GM23338 (cell line): ENCODE results near the gene EDEM2.

Source experiments
- CREB1 ChIP-seq: fragments of 250-450 bp; sonication (Bioruptor Pico); IDR thresholded peaks from 2 replicates; pipeline ENCODE4 v1.5.0; 2020; ENCODE audit warnings: low read depth, mild to moderate bottlenecking, moderate library complexity
- CTCF ChIP-seq, 2 experiments: fragments of 200-600 bp in 1 of 2; sonication (generic) in 1 of 2; conservative IDR thresholded peaks; 2 replicates each; pipeline versions ENCODE4 v1.5.1 to v1.6.1; 2016 to 2017; ENCODE audit warnings: antibody characterized with exemption in 2 of 2, low read depth in 2 of 2, mild to moderate bottlenecking in 2 of 2, moderate library complexity in 1 of 2
- ETS1 ChIP-seq: IDR thresholded peaks from 2 replicates; pipeline ENCODE4 v1.6.1; 2016; ENCODE audit warnings: antibody characterized with exemption
- EZH2 ChIP-seq: fragments of 200-600 bp; sonication (generic); IDR thresholded peaks from one replicate; pipeline ENCODE4 v1.8.0; 2017; ENCODE audit warnings: antibody characterized with exemption, mild to moderate bottlenecking, low read depth; ENCODE audit not compliant: unreplicated experiment
- EZH2phosphoT487 ChIP-seq: fragments of 200-600 bp; sonication (generic); IDR thresholded peaks from one replicate; pipeline ENCODE4 v1.8.1; 2018; ENCODE audit warnings: antibody characterized with exemption; ENCODE audit not compliant: unreplicated experiment
- JUNB ChIP-seq: IDR thresholded peaks from one replicate; pipeline ENCODE4 v1.6.1; 2016; ENCODE audit warnings: antibody characterized with exemption; ENCODE audit not compliant: unreplicated experiment
- NANOG ChIP-seq: IDR thresholded peaks from 2 replicates; pipeline ENCODE4 v1.6.1; 2016; ENCODE audit warnings: antibody characterized with exemption, borderline replicate concordance
- POLR2AphosphoS5 ChIP-seq: IDR thresholded peaks from 2 replicates; pipeline ENCODE4 v1.6.1; 2016; ENCODE audit warnings: antibody characterized with exemption, low read depth
- REST ChIP-seq: IDR thresholded peaks from one replicate; pipeline ENCODE4 v1.6.1; 2018; ENCODE audit warnings: antibody characterized with exemption; ENCODE audit not compliant: unreplicated experiment
- STAT1 ChIP-seq: IDR thresholded peaks from one replicate; pipeline ENCODE4 v1.6.1; 2016; ENCODE audit warnings: antibody characterized with exemption; ENCODE audit not compliant: unreplicated experiment
- ZNF114 ChIP-seq: fragments of 250-450 bp; sonication (Bioruptor Pico); IDR thresholded peaks from 2 replicates; pipeline ENCODE4 v1.5.0; 2020; ENCODE audit warnings: mild to moderate bottlenecking, moderate library complexity
- ZNF331 ChIP-seq: fragments of 250-450 bp; sonication (Bioruptor Pico); IDR thresholded peaks from 2 replicates; pipeline ENCODE4 v1.5.0; 2020; ENCODE audit warnings: low read depth, mild to moderate bottlenecking, moderate library complexity
- ZNF462 ChIP-seq: fragments of 250-450 bp; sonication (Bioruptor Pico); IDR thresholded peaks from 2 replicates; pipeline ENCODE4 v1.5.0; 2020; ENCODE audit warnings: mild to moderate bottlenecking, moderate library complexity

- TF ChIP-seq CTCF (conservative IDR thresholded peaks at IDR 0.05; ENCODE audit: low read depth in 2 of 2): no peak
- TF ChIP-seq EZH2: no peak
- no peak for TF ChIP-seq EZH2phosphoT487
- no peak for TF ChIP-seq REST
- no peak for TF ChIP-seq NANOG
- no peak for TF ChIP-seq STAT1
- no peak for TF ChIP-seq ETS1
- TF ChIP-seq ZNF331: no peak
- TF ChIP-seq POLR2AphosphoS5: no peak
- no peak for TF ChIP-seq CREB1 (CRISPR knock-in tag)
- TF ChIP-seq ZNF114 (CRISPR knock-in tag): no peak
- TF ChIP-seq JUNB: no peak
- no peak for TF ChIP-seq ZNF462
Measured at GRCh38 chr20:35144694-35145093, 2.4 kb downstream of the EDEM2 start.
